ENCODE data around the gene PRIM2. TPM values are rescaled to one million over a fixed set of nuclear protein-coding genes. Genes with fewer than 3 reads are reported as not detected.
"Not testable (repeated sequence)": the region's sequence is repeated elsewhere in the genome, so short reads cannot be mapped to it uniquely, and the experiment has no call there.

PRIM2 gene
- polyA plus RNA-seq, 1 donor (not counting 4 experiments of a cell fraction or from before 2014, with no cell fraction given): 12.8 TPM

GRCh38 chr6:57432157-57432556 is 114.7 kb downstream of the PRIM2 start:
- no peaks in the 10 kb centered on the region for H3K9me3 ChIP-seq (ENCODE audit: control insufficient read depth, low read depth, low read length)
- no peaks in the 10 kb centered on the region for H4K20me1 ChIP-seq (ENCODE audit: control insufficient read depth, extremely low read depth, insufficient read depth, low read length)
- peaks cover 5% of the 10 kb centered on the region for H3K4me1 ChIP-seq (ENCODE audit: control insufficient read depth, extremely low read depth, insufficient read depth, low read length)
- FAIRE-seq (no peak), DNase-seq (ENCODE audit: low read depth, low spot score) (no peak)
- dilution Hi-C loops (cut with MboI; ENCODE audit: extremely low pct_ligation_motif_present, low sequenced_read_pairs): no loop called here
- TF ChIP-seq EZH2 (IDR thresholded peaks at IDR 0.05; ENCODE audit: low read length): no peak
- TF ChIP-seq CTCF (optimal IDR thresholded peaks at IDR 0.05 in 1 of 3, IDR thresholded peaks at IDR 0.05 in 1 of 3, conservative IDR thresholded peaks at IDR 0.05 in 1 of 3; ENCODE audit: extremely low read depth in 1 of 3, insufficient read depth in 2 of 3, low read length in 3 of 3): no peak
- no peak overlapping the region for H3K4me3 ChIP-seq (ENCODE audit: control insufficient read depth in 2 of 3, extremely low read depth in 1 of 3, insufficient read depth in 2 of 3, low read depth in 1 of 3, low read length in 3 of 3)
- H3K27ac ChIP-seq (ENCODE audit: control insufficient read depth, insufficient read depth, low read length): no peak overlapping the region
- H3K4me2 ChIP-seq (ENCODE audit: control insufficient read depth, extremely low read depth, insufficient read depth, low read depth, low read length): no peak overlapping the region
- no peaks in the 10 kb centered on the region for H3K79me2 ChIP-seq (ENCODE audit: control insufficient read depth, insufficient read depth, low read length)
- no peak overlapping the region for H2AFZ ChIP-seq (ENCODE audit: control insufficient read depth, low read length)
- H3K9ac ChIP-seq (ENCODE audit: control insufficient read depth, extremely low read depth, insufficient read depth, low read length): no peak overlapping the region
- H3K36me3 ChIP-seq (ENCODE audit: control insufficient read depth in 2 of 2, extremely low read depth in 1 of 2, insufficient read depth in 2 of 2, low read length in 2 of 2): no peaks in the 10 kb centered on the region
- no peaks in the 10 kb centered on the region for H3K9me1 ChIP-seq (ENCODE audit: control insufficient read depth, extremely low read depth, insufficient read depth, low read length)
- H3K27me3 ChIP-seq (ENCODE audit: control insufficient read depth, extremely low read depth, insufficient read depth, low read length): no peaks in the 10 kb centered on the region

GRCh38 chr6:57432919-57433684 is 115.7 kb downstream of the PRIM2 start:
- no peak overlapping the region for H3K27ac ChIP-seq (ENCODE audit: control insufficient read depth, insufficient read depth, low read length)
- no peak overlapping the region for H3K9ac ChIP-seq (ENCODE audit: control insufficient read depth, extremely low read depth, insufficient read depth, low read length)
- no peaks in the 10 kb centered on the region for H3K27me3 ChIP-seq (ENCODE audit: control insufficient read depth, extremely low read depth, insufficient read depth, low read length)
- TF ChIP-seq EZH2 (IDR thresholded peaks at IDR 0.05; ENCODE audit: low read length) (no peak), CTCF (optimal IDR thresholded peaks at IDR 0.05 in 1 of 3, IDR thresholded peaks at IDR 0.05 in 1 of 3, conservative IDR thresholded peaks at IDR 0.05 in 1 of 3; ENCODE audit: extremely low read depth in 1 of 3, insufficient read depth in 2 of 3, low read length in 3 of 3) (no peak)
- dilution Hi-C loops (cut with MboI; ENCODE audit: extremely low pct_ligation_motif_present, low sequenced_read_pairs): no loop called here
- no peaks in the 10 kb centered on the region for H3K36me3 ChIP-seq (ENCODE audit: control insufficient read depth in 2 of 2, extremely low read depth in 1 of 2, insufficient read depth in 2 of 2, low read length in 2 of 2)
- no peak overlapping the region for H2AFZ ChIP-seq (ENCODE audit: control insufficient read depth, low read length)
- no peak overlapping the region for H3K4me2 ChIP-seq (ENCODE audit: control insufficient read depth, extremely low read depth, insufficient read depth, low read depth, low read length)
- FAIRE-seq (no peak), DNase-seq (ENCODE audit: low read depth, low spot score) (no peak)
- peaks cover 5% of the 10 kb centered on the region for H3K4me1 ChIP-seq (ENCODE audit: control insufficient read depth, extremely low read depth, insufficient read depth, low read length)
- H3K9me3 ChIP-seq (ENCODE audit: control insufficient read depth, low read depth, low read length): no peaks in the 10 kb centered on the region
- no peaks in the 10 kb centered on the region for H3K79me2 ChIP-seq (ENCODE audit: control insufficient read depth, insufficient read depth, low read length)
- no peak overlapping the region for H3K4me3 ChIP-seq (ENCODE audit: control insufficient read depth in 2 of 3, extremely low read depth in 1 of 3, insufficient read depth in 2 of 3, low read depth in 1 of 3, low read length in 3 of 3)
- no peaks in the 10 kb centered on the region for H3K9me1 ChIP-seq (ENCODE audit: control insufficient read depth, extremely low read depth, insufficient read depth, low read length)
- no peaks in the 10 kb centered on the region for H4K20me1 ChIP-seq (ENCODE audit: control insufficient read depth, extremely low read depth, insufficient read depth, low read length)

GRCh38 chr6:57433790-57434189 is 116.4 kb downstream of the PRIM2 start:
- H3K9me3 ChIP-seq (ENCODE audit: control insufficient read depth, low read depth, low read length); H3K4me2 ChIP-seq (ENCODE audit: control insufficient read depth, extremely low read depth, insufficient read depth, low read depth, low read length); H2AFZ ChIP-seq (ENCODE audit: control insufficient read depth, low read length); H3K4me1 ChIP-seq (ENCODE audit: control insufficient read depth, extremely low read depth, insufficient read depth, low read length); DNase-seq (ENCODE audit: low read depth, low spot score); H3K9ac ChIP-seq (ENCODE audit: control insufficient read depth, extremely low read depth, insufficient read depth, low read length); FAIRE-seq; H3K27ac ChIP-seq (ENCODE audit: control insufficient read depth, insufficient read depth, low read length); H3K36me3 ChIP-seq (ENCODE audit: control insufficient read depth in 2 of 2, extremely low read depth in 1 of 2, insufficient read depth in 2 of 2, low read length in 2 of 2); H3K79me2 ChIP-seq (ENCODE audit: control insufficient read depth, insufficient read depth, low read length); H3K9me1 ChIP-seq (ENCODE audit: control insufficient read depth, extremely low read depth, insufficient read depth, low read length); dilution Hi-C loops (cut with MboI; ENCODE audit: extremely low pct_ligation_motif_present, low sequenced_read_pairs); H4K20me1 ChIP-seq (ENCODE audit: control insufficient read depth, extremely low read depth, insufficient read depth, low read length); H3K27me3 ChIP-seq (ENCODE audit: control insufficient read depth, extremely low read depth, insufficient read depth, low read length); H3K4me3 ChIP-seq (ENCODE audit: control insufficient read depth in 2 of 3, extremely low read depth in 1 of 3, insufficient read depth in 2 of 3, low read depth in 1 of 3, low read length in 3 of 3): not testable (repeated sequence)

Measured in keratinocyte (primary cell).